GM12878 (cell line): ENCODE results near the gene CTSS. TPM values are rescaled to one million over a fixed set of nuclear protein-coding genes. Genes with fewer than 3 reads are reported as not detected.

ENCODE experiments used
- ATAC-seq: fragments of 200-7000 bp; cut with Tn5 transposase; 3 replicates; pipeline ENCODE4 v1.9.1; 2020; ENCODE audit warnings: mild to moderate bottlenecking, moderate library complexity
- BruUV-seq: library from RNA; stranded (reverse); fragments of 400-500 nt; replicated peaks from 2 replicates; lab custom pipeline; 2021; lab: Mats Ljungman, UMichigan
- CTCF ChIA-PET: fragments of 300-600 bp; sonication (Branson Sonifier 250); formaldehyde crosslinking; extraction: SDS; loops from one replicate; lab custom pipeline; 2021; ENCODE audit warnings: inconsistent platforms; lab: Yijun Ruan, JAX
- POLR2A ChIA-PET: fragments of 350-600 bp; formaldehyde crosslinking; extraction: SDS; loops from one replicate; lab custom pipeline; 2021; ENCODE audit warnings: inconsistent platforms; lab: Charles Lee
- RAD21 ChIA-PET: fragments of 300-600 bp; sonication (Branson Sonifier 250); formaldehyde crosslinking; loops from one replicate; lab custom pipeline; 2023; ENCODE audit warnings: antibody characterized with exemption; ENCODE audit not compliant: unreplicated experiment; lab: Charles Lee
- SMC1A ChIA-PET: fragments of 300-600 bp; sonication (Branson Sonifier 250); formaldehyde crosslinking; loops from one replicate; lab custom pipeline; 2023; ENCODE audit not compliant: unreplicated experiment, uncharacterized antibody; lab: Charles Lee
- DNase-seq: peaks from one replicate; pipeline ENCODE4 v3.0.0-alpha.2; 2011; ENCODE audit warnings: low read depth, low spot score
- FAIRE-seq: peaks from 3 replicates; lab custom pipeline; 2011; peaks lifted over from hg19 to GRCh38; lab: Jason Lieb, UNC
- H2AFZ ChIP-seq: 2 replicates; pipeline ENCODE4 v1.6.0; 2011; ENCODE audit warnings: low read depth, low read length, control low read depth; ENCODE audit not compliant: control insufficient read depth
- H3K27ac ChIP-seq: 2 replicates; pipeline ENCODE4 v1.5.1; 2011; ENCODE audit warnings: control low read depth; ENCODE audit not compliant: control insufficient read depth, insufficient read depth
- H3K27me3 ChIP-seq, 2 experiments: replicated peaks in 1 of 2; 2 replicates each; pipeline versions ENCODE4 v1.6.0 to v1.6.1; 2011; ENCODE audit warnings: low read length in 1 of 2; ENCODE audit not compliant: control insufficient read depth in 2 of 2, insufficient read depth in 2 of 2
- H3K36me3 ChIP-seq, 2 experiments: 2 replicates each; pipeline ENCODE4 v1.5.1; 2011; ENCODE audit warnings: low read length in 1 of 2; ENCODE audit not compliant: control insufficient read depth in 2 of 2, insufficient read depth in 2 of 2
- H3K4me1 ChIP-seq: 2 replicates; pipeline ENCODE4 v1.6.1; 2011; ENCODE audit warnings: mild to moderate bottlenecking, low read length, moderate library complexity, mixed read lengths; ENCODE audit not compliant: control insufficient read depth, insufficient read depth
- H3K4me2 ChIP-seq: 2 replicates; pipeline ENCODE4 v1.6.0; 2011; ENCODE audit warnings: control low read depth; ENCODE audit not compliant: control insufficient read depth, insufficient read depth
- H3K4me3 ChIP-seq: fragments of 200-600 bp; sonication (generic); 2 replicates; pipeline ENCODE4 v1.5.1; 2016
- H3K79me2 ChIP-seq: 2 replicates; pipeline ENCODE4 v1.6.0; 2011; ENCODE audit warnings: low read length; ENCODE audit not compliant: control insufficient read depth, insufficient read depth
- H3K9ac ChIP-seq: 2 replicates; pipeline ENCODE4 v1.8.0; 2011; ENCODE audit warnings: low read length, control low read depth, mixed read lengths; ENCODE audit not compliant: control insufficient read depth, insufficient read depth
- H3K9me3 ChIP-seq: replicated peaks from 3 replicates; pipeline ENCODE4 v1.5.1; 2011; ENCODE audit warnings: mild to moderate bottlenecking, low read length; ENCODE audit not compliant: control insufficient read depth, insufficient read depth
- H4K20me1 ChIP-seq: 2 replicates; pipeline ENCODE4 v1.6.0; 2011; ENCODE audit not compliant: control insufficient read depth, insufficient read depth
- ATF2 ChIP-seq: IDR thresholded peaks from 2 replicates; pipeline ENCODE4 v1.6.1; 2012; ENCODE audit warnings: low read length, inconsistent platforms
- CBFB ChIP-seq: IDR thresholded peaks from 2 replicates; pipeline ENCODE4 v1.6.1; 2016; ENCODE audit warnings: antibody characterized with exemption, low read depth
- DPF2 ChIP-seq: fragments of 450-650 bp; IDR thresholded peaks from 2 replicates; pipeline ENCODE4 v1.6.1; 2017; ENCODE audit warnings: mild to moderate bottlenecking
- IKZF2 ChIP-seq, 2 experiments: fragments of 450-650 bp; IDR thresholded peaks; 2 replicates each; pipeline ENCODE4 v1.6.1; 2017; ENCODE audit warnings: mild to moderate bottlenecking in 2 of 2, moderate library complexity in 2 of 2
- MYC ChIP-seq: IDR thresholded peaks from 2 replicates; pipeline ENCODE4 v1.6.1; 2011; ENCODE audit warnings: mild to moderate bottlenecking, low read length, moderate library complexity, inconsistent platforms; ENCODE audit not compliant: insufficient read depth, insufficient replicate concordance, insufficient read length, severe bottlenecking
- PAX8 ChIP-seq: fragments of 450-650 bp; IDR thresholded peaks from 2 replicates; pipeline ENCODE4 v1.6.1; 2017; ENCODE audit warnings: mild to moderate bottlenecking, moderate library complexity
- POLR2AphosphoS5 ChIP-seq: IDR thresholded peaks from 2 replicates; pipeline ENCODE4 v1.6.1; 2011; ENCODE audit warnings: mild to moderate bottlenecking, low read length, inconsistent platforms
- PRDM15 ChIP-seq: fragments of 450-650 bp; formaldehyde crosslinking; IDR thresholded peaks from 2 replicates; pipeline ENCODE4 v1.4.0; 2020; ENCODE audit warnings: mild to moderate bottlenecking, moderate library complexity
- SMAD5 ChIP-seq: IDR thresholded peaks from 2 replicates; pipeline ENCODE4 v1.6.1; 2016; ENCODE audit warnings: antibody characterized with exemption, low read depth
- SPI1 ChIP-seq: IDR thresholded peaks from 2 replicates; pipeline ENCODE4 v1.6.1; 2011; ENCODE audit warnings: low read depth, mild to moderate bottlenecking, low read length, moderate library complexity, borderline replicate concordance; ENCODE audit not compliant: insufficient read depth
- ZNF217 ChIP-seq: fragments of 450-650 bp; IDR thresholded peaks from 2 replicates; pipeline ENCODE4 v1.6.1; 2017; ENCODE audit warnings: antibody characterized with exemption, mild to moderate bottlenecking
- ZNF24 ChIP-seq: fragments of 450-650 bp; IDR thresholded peaks from 2 replicates; pipeline ENCODE4 v1.6.1; 2017; ENCODE audit warnings: antibody characterized with exemption, mild to moderate bottlenecking
- ZNF622 ChIP-seq: fragments of 450-650 bp; IDR thresholded peaks from 2 replicates; pipeline ENCODE4 v1.6.1; 2017; ENCODE audit warnings: mild to moderate bottlenecking, inconsistent platforms
- WGBS: methylation state at CpG from one replicate; pipeline ENCODE4 v1.1.6; 2016; ENCODE audit warnings: low lambda C conversion rate; ENCODE audit not compliant: insufficient replicate concordance, insufficient coverage; ENCODE audit errors: missing lambda C conversion rate; 5-methylcytosine and 5-hydroxymethylcytosine counted together
- in situ Hi-C: fragments of 300-500 bp; cut with MboI; formaldehyde crosslinking; loops from 9 replicates; pipeline ENCODE4 v1.14.3; 2018; ENCODE audit warnings: mixed read lengths
- intact Hi-C: fragments of 100-400 bp; cut with micrococcal nuclease; formaldehyde crosslinking; loops from one replicate; pipeline ENCODE4 v1.14.2; 2022; ENCODE audit not compliant: unreplicated experiment
- polyA plus RNA-seq, 11 experiments: library from polyadenylated mRNA; depleted of rRNA in 4 of 11; unstranded in 6 of 11; stranded (reverse) in 5 of 11; fragments of >200 nt; fragmentation: Nextera tagmentation in 4 of 11; fragmentation: Illumina TruSeq in 1 of 11; extraction: Ambion mirVana in 4 of 11; extraction: Trizol in 1 of 11; gene quantifications; 1 replicate in 1 of 11; 2 replicates in 10 of 11; pipeline versions ENCODE4 v1.2.1 to v1.2.3, GENCODE V29; 2011 to 2016; ENCODE audit warnings: inconsistent platforms in 2 of 11, missing spikeins in 2 of 11, low read depth in 1 of 11
- total RNA-seq, 4 experiments: library from RNA; depleted of rRNA in 3 of 4; stranded (reverse); fragments of >200 nt in 3 of 4; fragmentation: Illumina TruSeq in 1 of 4; extraction: Trizol in 1 of 4; gene quantifications; 2 replicates each; pipeline versions ENCODE4 v1.2.1 to v1.2.3, GENCODE V29; 2013 to 2021

CTSS gene
- total and polyA plus RNA-seq, 10 of the 15 experiments (the other 5 are each of a cell fraction or from before 2014, with no cell fraction given) = 32.8 to 174 (median 60.9) TPM

- ChIA-PET POLR2A (interaction anchor here (0.6 kb wide), 1 partner anchor 200 kb away, joined by 5 read pairs; no protein-coding TSS in a partner anchor), CTCF (interaction anchor here (1.4 kb wide), 2 partner anchors 71 to 171 kb away, joined by 3 to 4 read pairs; no protein-coding TSS in a partner anchor), SMC1A (interaction anchor here (2.2 kb wide), 1 partner anchor 11 kb away, joined by 5 read pairs; no protein-coding TSS in a partner anchor), RAD21 (no interaction called here)
- Histone ChIP-seq H4K20me1 (no peaks in the 10 kb centered on the region), H3K4me2 (no peak overlapping the region), H3K9me3 (no peaks in the 10 kb centered on the region), H3K9ac (no peak overlapping the region), H3K4me3 (no peak overlapping the region), H3K4me1 (no peaks in the 10 kb centered on the region), H3K27ac (no peak overlapping the region), H3K36me3 (peaks cover 8 to 26% of the 10 kb centered on the region in 2 experiments), H3K27me3 (no peaks in the 10 kb centered on the region), H2AFZ (no peak overlapping the region), H3K79me2 (no peaks in the 10 kb centered on the region)
- in situ Hi-C loops (no loop called here), intact Hi-C loops (no loop called here)
- 74% methylated on average over 6 of the region's 6 CpGs for WGBS
- DNase-seq (no peak), FAIRE-seq (no peak), ATAC-seq (no peak)
- no peak for TF ChIP-seq CBFB
- no peak for TF ChIP-seq PAX8
- BruUV-seq = no TSS peak
Observed at GRCh38 chr1:150751443-150751842, 14.1 kb downstream of the CTSS start.

- Histone ChIP-seq H4K20me1 (no peaks in the 10 kb centered on the region), H3K36me3 (peaks cover 7 to 26% of the 10 kb centered on the region in 2 experiments), H3K27ac (no peak overlapping the region), H3K9me3 (no peaks in the 10 kb centered on the region), H3K4me1 (no peaks in the 10 kb centered on the region), H3K4me3 (no peak overlapping the region), H2AFZ (no peak overlapping the region), H3K9ac (no peak overlapping the region), H3K27me3 (no peaks in the 10 kb centered on the region), H3K79me2 (no peaks in the 10 kb centered on the region), H3K4me2 (no peak overlapping the region)
- intact Hi-C loops = no loop called here
- BruUV-seq = TSS peak; percentile 12
- 98% methylated on average over 8 of the region's 8 CpGs for WGBS
- RAD21 ChIA-PET = no interaction called here
- no peak for ATAC-seq
- no peak for DNase-seq
- POLR2A ChIA-PET = interaction anchor here (0.6 to 1.5 kb wide), 2 partner anchors 64 to 336 kb away, joined by 3 read pairs; no protein-coding TSS in a partner anchor
- in situ Hi-C loops = no loop called here
- SMC1A ChIA-PET = interaction anchor here (0.7 to 1.6 kb wide), 4 partner anchors 11 to 189 kb away, joined by 3 to 5 read pairs (median 3); no protein-coding TSS in a partner anchor
- CTCF ChIA-PET = interaction anchor here (0.8 to 1.4 kb wide), 2 partner anchors 10 to 189 kb away, joined by 3 read pairs; no protein-coding TSS in a partner anchor
- FAIRE-seq = no peak
- no peak for TF ChIP-seq ATF2
- no peak for TF ChIP-seq POLR2AphosphoS5
- no peak for TF ChIP-seq ZNF622
- TF ChIP-seq DPF2 = no peak
- no peak for TF ChIP-seq ZNF24
- TF ChIP-seq MYC = no peak
- TF ChIP-seq PRDM15 (CRISPR knock-in tag) = no peak
- TF ChIP-seq IKZF2 (IDR thresholded peaks at IDR 0.05) = no peak
- TF ChIP-seq SPI1 = no peak
- TF ChIP-seq SMAD5 = no peak
- no peak for TF ChIP-seq ZNF217
Observed at GRCh38 chr1:150749720-150750311, 15.8 kb downstream of the CTSS start.
